Measurements from ENCODE around the gene IQCE.

The IQCE gene

DNA sequence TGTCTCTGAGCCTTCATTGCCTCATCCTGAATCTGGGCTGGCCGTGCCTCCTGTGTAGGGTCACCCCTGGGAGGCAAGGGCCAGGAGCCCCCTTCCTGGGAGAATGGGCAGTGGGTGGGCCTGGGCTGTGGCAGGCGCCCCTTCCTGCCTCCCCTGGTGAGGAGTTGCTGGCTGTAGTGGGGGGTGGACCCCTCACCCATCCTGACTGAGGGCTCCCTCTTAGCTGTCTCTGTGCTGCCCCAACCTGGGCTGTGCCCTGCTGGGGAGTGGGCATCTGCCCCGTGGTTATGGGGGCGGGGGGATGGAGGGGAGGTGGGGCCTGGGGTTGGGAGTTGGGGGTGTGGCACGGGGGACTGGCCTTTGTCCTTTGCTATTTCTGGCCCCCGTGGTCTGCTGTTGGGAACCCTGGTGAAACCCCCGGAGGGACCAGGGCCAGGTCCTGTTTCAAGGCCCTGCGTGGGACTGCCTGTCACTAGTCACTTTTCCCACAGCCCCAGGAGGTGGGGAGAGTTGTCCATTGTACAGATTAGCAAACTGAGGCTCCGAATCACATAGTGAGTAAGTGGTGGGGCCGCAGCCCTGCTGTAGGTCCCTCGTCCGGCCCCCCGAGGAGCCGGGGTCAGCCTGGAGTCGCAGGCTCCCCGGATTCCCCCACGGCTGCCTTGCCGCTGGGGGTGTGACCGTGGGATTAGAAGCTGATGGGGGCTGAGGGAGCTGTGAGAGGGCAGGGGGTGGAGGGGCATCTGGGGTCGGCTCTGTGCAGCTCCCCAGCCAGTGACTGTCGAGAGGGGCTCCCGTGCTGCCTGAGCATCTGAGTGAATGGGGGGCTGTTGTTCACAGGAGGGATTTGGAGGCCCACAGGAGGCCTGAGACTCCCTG is 75.7 kb downstream of the IQCE start:
- DNase-seq (ENCODE audit: insufficient read length, low spot score) = no peak
- no peak for FAIRE-seq
- TF ChIP-seq POLR2A (IDR thresholded peaks at IDR 0.05; ENCODE audit: low read depth, low read length) = no peak

DNA sequence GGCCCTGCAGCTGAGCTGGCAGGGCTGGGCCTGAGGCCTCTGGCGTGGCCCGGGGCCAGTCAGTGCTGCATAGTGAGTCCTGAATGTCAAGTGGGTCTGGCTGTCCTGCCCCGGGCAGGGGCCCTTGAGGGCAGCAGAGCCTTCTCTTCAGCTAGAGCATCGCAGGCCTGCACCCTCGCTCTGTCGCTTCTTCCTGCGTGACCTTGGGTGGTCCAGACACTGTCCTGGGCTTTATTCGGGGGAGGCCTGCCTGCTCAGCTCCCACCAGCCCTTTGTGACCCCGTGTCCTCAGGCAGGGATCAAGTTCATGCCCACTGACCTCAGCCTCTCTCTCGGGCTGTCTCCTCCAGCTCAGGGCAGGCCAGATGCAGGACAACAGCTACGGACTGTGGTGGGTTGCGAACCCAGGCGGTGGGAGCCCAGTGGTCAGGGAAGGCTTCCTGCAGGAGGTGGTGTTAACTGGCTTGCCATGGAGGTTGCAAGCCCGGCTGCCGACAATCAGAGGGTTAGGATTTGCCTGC is 76.4 kb downstream of the IQCE start:
- TF ChIP-seq POLR2A (IDR thresholded peaks at IDR 0.05; ENCODE audit: low read depth, low read length) = no peak
- DNase-seq (ENCODE audit: insufficient read length, low spot score) (no peak), FAIRE-seq (no peak)

- DNase-seq (ENCODE audit: insufficient read length, low spot score) (no peak), FAIRE-seq (no peak)
- no peak for TF ChIP-seq POLR2A (IDR thresholded peaks at IDR 0.05; ENCODE audit: low read depth, low read length)
These were observed 77.3 kb downstream of the IQCE start for GRCh38 chr7:2635810-2636701.

DNA sequence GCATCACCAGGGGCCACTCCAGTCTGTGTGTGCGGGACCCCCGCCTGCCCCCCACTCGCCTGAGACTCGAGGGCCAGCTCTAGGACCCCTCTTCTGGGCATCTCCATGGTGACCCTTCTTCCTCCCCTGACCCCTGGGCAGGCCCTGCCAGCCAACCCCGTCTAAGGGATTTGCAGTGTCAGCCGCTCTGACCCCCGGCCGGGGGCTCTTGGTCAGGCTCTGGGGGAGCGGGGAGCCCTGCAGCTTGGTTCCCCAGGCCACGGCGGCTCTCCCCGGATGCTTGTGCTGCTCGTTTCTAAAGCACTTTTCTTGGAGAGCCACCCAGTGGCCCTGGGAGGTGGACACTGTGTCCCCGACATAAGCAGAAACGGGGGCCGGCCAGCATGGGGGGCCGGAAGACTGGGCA is 78.3 kb downstream of the IQCE start:
- TF ChIP-seq POLR2A (IDR thresholded peaks at IDR 0.05; ENCODE audit: low read depth, low read length) = no peak
- FAIRE-seq = no peak
- no peak for DNase-seq (ENCODE audit: insufficient read length, low spot score)

DNA sequence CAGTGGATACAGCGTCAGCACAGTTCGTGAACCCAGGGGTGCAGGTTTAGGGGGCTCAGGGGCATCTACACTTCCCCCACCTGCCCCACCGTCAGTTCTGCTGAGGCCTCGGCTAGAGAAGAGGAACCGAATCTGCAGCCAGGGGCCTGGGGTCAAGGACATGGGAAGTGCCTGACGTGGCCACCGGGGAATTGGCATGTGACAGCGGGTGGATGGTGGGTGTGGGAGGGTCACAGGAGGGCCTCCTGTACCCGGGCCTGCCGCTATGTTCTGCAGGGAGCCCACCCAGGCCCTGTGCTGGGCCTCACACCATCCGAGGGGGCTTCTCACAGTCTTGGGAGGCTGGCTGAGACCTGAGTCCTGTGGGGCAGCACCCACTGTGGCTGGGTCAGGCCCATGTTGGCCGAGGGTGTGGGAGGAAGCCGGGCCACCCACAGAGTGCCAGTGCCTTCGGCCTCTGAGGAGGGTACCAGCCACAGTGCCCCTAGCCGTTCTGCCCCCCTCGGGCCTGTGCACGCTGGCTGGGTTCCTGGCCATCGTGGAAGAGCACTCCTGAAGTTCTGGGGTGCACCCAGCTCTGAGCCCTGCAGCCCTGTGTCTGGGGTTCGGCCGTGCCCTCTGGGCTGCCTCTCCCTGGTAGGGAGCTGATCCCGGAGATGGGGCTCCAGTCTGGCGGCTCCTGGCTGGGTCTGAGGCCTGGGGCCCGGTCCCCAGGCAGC is 78.9 kb downstream of the IQCE start:
- no peak for FAIRE-seq

GRCh38 chr7:2638224-2638991 is 79.6 kb downstream of the IQCE start:
- DNase-seq (ENCODE audit: insufficient read length, low spot score) (no peak), FAIRE-seq (no peak)
- 0 out of 2 replicates have a peak, but pooled peaks have one; percentile 2 for TF ChIP-seq POLR2A (IDR thresholded peaks at IDR 0.05; ENCODE audit: low read depth, low read length)

More for the DNA sequence above, 78.9 kb downstream of the IQCE start:
- TF ChIP-seq POLR2A (IDR thresholded peaks at IDR 0.05; ENCODE audit: low read depth, low read length) = no peak
- no peak for DNase-seq (ENCODE audit: insufficient read length, low spot score)

DNA sequence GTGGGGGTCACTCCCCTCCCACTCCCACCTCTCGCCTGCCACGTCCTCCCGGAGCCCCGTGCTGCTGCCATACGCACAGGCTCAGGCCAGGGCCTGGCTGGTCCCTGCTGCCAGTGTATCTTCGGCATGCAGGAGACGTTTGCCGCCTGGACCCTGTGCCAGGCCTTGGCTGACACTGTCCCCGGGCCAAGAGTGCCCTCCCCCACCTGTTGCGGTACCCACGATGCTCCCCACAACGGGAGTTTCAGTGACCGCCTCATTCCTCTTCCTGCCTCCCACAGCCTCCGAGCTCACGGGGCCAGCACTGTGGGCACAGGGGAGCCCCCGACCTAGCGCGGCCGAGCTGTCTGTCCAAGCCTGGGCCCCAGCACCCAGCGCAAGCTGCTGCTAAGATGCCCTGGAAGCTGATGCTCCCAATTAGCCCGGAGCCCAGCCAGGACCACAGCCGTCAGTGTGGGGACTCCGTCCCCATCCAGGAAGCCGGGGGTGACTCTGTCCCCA is 80.5 kb downstream of the IQCE start:
- FAIRE-seq (no peak), DNase-seq (ENCODE audit: insufficient read length, low spot score) (no peak)
- no peak for TF ChIP-seq POLR2A (IDR thresholded peaks at IDR 0.05; ENCODE audit: low read depth, low read length)

- TF ChIP-seq POLR2A (IDR thresholded peaks at IDR 0.05; ENCODE audit: low read depth, low read length) = no peak
- FAIRE-seq (no peak), DNase-seq (ENCODE audit: insufficient read length, low spot score) (no peak)
These were observed 81.1 kb downstream of the IQCE start for GRCh38 chr7:2639695-2640481.

- FAIRE-seq (no peak), DNase-seq (ENCODE audit: insufficient read length, low spot score) (no peak)
- TF ChIP-seq POLR2A (IDR thresholded peaks at IDR 0.05; ENCODE audit: low read depth, low read length) = 0 out of 2 replicates have a peak, but pooled peaks have one; percentile 1
These were observed 81.7 kb downstream of the IQCE start for GRCh38 chr7:2640482-2640830.

DNA sequence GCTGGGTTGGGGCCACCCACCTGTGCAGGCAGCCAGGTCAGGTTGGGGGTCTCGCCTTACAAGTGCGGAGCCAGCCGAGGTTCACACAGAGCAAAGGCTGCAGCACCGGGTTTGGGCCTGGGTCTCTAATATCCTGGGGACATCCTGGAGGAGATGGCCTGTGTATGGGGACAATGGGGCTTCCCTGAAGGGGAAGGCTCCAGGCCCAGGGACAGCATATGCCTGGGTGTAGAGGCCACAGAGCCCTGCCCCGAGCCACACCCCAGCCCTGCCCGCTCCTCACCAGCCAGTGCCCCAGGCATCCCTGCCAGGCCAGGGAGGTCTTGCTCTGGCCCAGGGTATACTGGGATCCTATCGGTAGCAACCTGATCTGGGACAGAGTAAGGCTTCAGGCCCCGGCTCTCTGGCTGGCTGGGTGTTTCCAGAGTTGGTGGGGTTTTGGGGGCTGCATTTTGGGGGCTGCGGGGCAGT is 82.1 kb downstream of the IQCE start:
- FAIRE-seq (no peak), DNase-seq (ENCODE audit: insufficient read length, low spot score) (peak; percentile 76)
- no peak for TF ChIP-seq POLR2A (IDR thresholded peaks at IDR 0.05; ENCODE audit: low read depth, low read length)

- DNase-seq (ENCODE audit: insufficient read length, low spot score) (peak; percentile 91), FAIRE-seq (no peak)
- peak; percentile 30; the same call in 1 of the 2 replicates for TF ChIP-seq POLR2A (IDR thresholded peaks at IDR 0.05; ENCODE audit: low read depth, low read length)
These were observed 82.9 kb downstream of the IQCE start for GRCh38 chr7:2641406-2642393.
